ENCODE measurements around the gene DLEU7. TPM values are rescaled to one million over a fixed set of nuclear protein-coding genes. Genes with fewer than 3 reads are reported as not detected.

Gene DLEU7
- total RNA-seq, 1 experiment from 2014 or later = not detected

- no peak for TF ChIP-seq CTCF (IDR thresholded peaks at IDR 0.05; ENCODE audit: unreplicated experiment)
- H3K27ac Mint-ChIP-seq (ENCODE audit: low read depth, unreplicated experiment) = no peak overlapping the region
- H3K9me3 Mint-ChIP-seq (ENCODE audit: unreplicated experiment) = no peaks in the 10 kb centered on the region
These were observed 17.5 kb downstream of the DLEU7 start for GRCh38 chr13:50826035-50826434.

GRCh38 chr13:50812242-50812641 is 31.2 kb downstream of the DLEU7 start:
- no peak overlapping the region for H3K27ac Mint-ChIP-seq (ENCODE audit: low read depth, unreplicated experiment)
- no peaks in the 10 kb centered on the region for H3K36me3 Mint-ChIP-seq (ENCODE audit: insufficient read depth, unreplicated experiment)
- H3K9me3 Mint-ChIP-seq (ENCODE audit: unreplicated experiment) = no peaks in the 10 kb centered on the region
- BruUV-seq (replicated peaks) = no TSS peak
- no peak for DNase-seq (ENCODE audit: unreplicated experiment)
- ChIA-PET POLR2A (interaction anchor here (0.7 to 1.3 kb wide), 2 partner anchors 103 to 730 kb away, joined by 3 to 4 read pairs; no protein-coding TSS in a partner anchor), CTCF (interaction anchor here (0.7 to 1.1 kb wide), 2 partner anchors 86 to 645 kb away, joined by 4 to 7 read pairs; no protein-coding TSS in a partner anchor)
- intact Hi-C loops (cut with micrococcal nuclease) = no loop called here
- no peak for TF ChIP-seq CTCF (IDR thresholded peaks at IDR 0.05; ENCODE audit: unreplicated experiment)
- no peaks in the 10 kb centered on the region for H3K4me1 Mint-ChIP-seq (ENCODE audit: insufficient read depth, unreplicated experiment)
- no peaks in the 10 kb centered on the region for H3K27me3 Mint-ChIP-seq (ENCODE audit: insufficient read depth, unreplicated experiment)
- no peak overlapping the region for H3K4me3 Mint-ChIP-seq (ENCODE audit: unreplicated experiment)

More at GRCh38 chr13:50826035-50826434, 17.5 kb downstream of the DLEU7 start:
- Mint-ChIP-seq H3K36me3 (ENCODE audit: insufficient read depth, unreplicated experiment) (no peaks in the 10 kb centered on the region), H3K4me1 (ENCODE audit: insufficient read depth, unreplicated experiment) (no peaks in the 10 kb centered on the region), H3K27me3 (ENCODE audit: insufficient read depth, unreplicated experiment) (no peaks in the 10 kb centered on the region), H3K4me3 (ENCODE audit: unreplicated experiment) (no peak overlapping the region)
- DNase-seq (ENCODE audit: unreplicated experiment) = no peak
- BruUV-seq (replicated peaks) = no TSS peak
- ChIA-PET CTCF (no interaction called here), POLR2A (interaction anchor here (0.7 kb wide), 1 partner anchor 102 kb away, joined by 3 read pairs; no protein-coding TSS in a partner anchor)
- intact Hi-C loops (cut with micrococcal nuclease) = no loop called here

- Mint-ChIP-seq H3K9me3 (ENCODE audit: unreplicated experiment) (peaks cover under 1% of the 10 kb centered on the region), H3K27me3 (ENCODE audit: insufficient read depth, unreplicated experiment) (no peaks in the 10 kb centered on the region), H3K27ac (ENCODE audit: low read depth, unreplicated experiment) (no peak overlapping the region), H3K36me3 (ENCODE audit: insufficient read depth, unreplicated experiment) (no peaks in the 10 kb centered on the region), H3K4me3 (ENCODE audit: unreplicated experiment) (no peak overlapping the region), H3K4me1 (ENCODE audit: insufficient read depth, unreplicated experiment) (no peaks in the 10 kb centered on the region)
- no peak for DNase-seq (ENCODE audit: unreplicated experiment)
- intact Hi-C loops (cut with micrococcal nuclease) = no loop called here
- ChIA-PET CTCF (interaction anchor here (1.0 to 1.9 kb wide), 3 partner anchors 10 to 261 kb away, joined by 5 to 9 read pairs (median 5); no protein-coding TSS in a partner anchor), POLR2A (interaction anchor here (0.6 to 1.0 kb wide), 3 partner anchors 98 to 1317 kb away, joined by 3 read pairs; no protein-coding TSS in a partner anchor)
- BruUV-seq (replicated peaks) = no TSS peak
- no peak for TF ChIP-seq CTCF (IDR thresholded peaks at IDR 0.05; ENCODE audit: unreplicated experiment)
These were observed 32.5 kb downstream of the DLEU7 start for GRCh38 chr13:50810998-50811397.

GRCh38 chr13:50810468-50810867 is 33.0 kb downstream of the DLEU7 start:
- CTCF ChIA-PET = interaction anchor here (0.6 to 2.0 kb wide), 6 partner anchors 9 to 261 kb away, joined by 3 to 9 read pairs (median 4); no protein-coding TSS in a partner anchor
- intact Hi-C loops (cut with micrococcal nuclease) = no loop called here
- BruUV-seq (replicated peaks) = no TSS peak

More at GRCh38 chr13:50810468-50810867, 33.0 kb downstream of the DLEU7 start:
- Mint-ChIP-seq H3K4me1 (ENCODE audit: insufficient read depth, unreplicated experiment) (no peaks in the 10 kb centered on the region), H3K27ac (ENCODE audit: low read depth, unreplicated experiment) (no peak overlapping the region), H3K36me3 (ENCODE audit: insufficient read depth, unreplicated experiment) (no peaks in the 10 kb centered on the region), H3K4me3 (ENCODE audit: unreplicated experiment) (no peak overlapping the region), H3K27me3 (ENCODE audit: insufficient read depth, unreplicated experiment) (no peaks in the 10 kb centered on the region), H3K9me3 (ENCODE audit: unreplicated experiment) (peaks cover 6% of the 10 kb centered on the region)
- DNase-seq (ENCODE audit: unreplicated experiment) = no peak
- TF ChIP-seq CTCF (IDR thresholded peaks at IDR 0.05; ENCODE audit: unreplicated experiment) = no peak
- POLR2A ChIA-PET = interaction anchor here (0.6 to 1.0 kb wide), 3 partner anchors 99 to 1316 kb away, joined by 3 read pairs; no protein-coding TSS in a partner anchor
